GM21619 (cell line): ENCODE results near the gene P2RY6.
"Not testable (repeated sequence)": the region's sequence is repeated elsewhere in the genome, so short reads cannot be mapped to it uniquely, and the experiment has no call there.

ENCODE experiments used
- ATAC-seq: cut with Tn5 transposase; IDR thresholded peaks from one replicate; pipeline ENCODE4 v1.9.1; 2021; ENCODE audit not compliant: unreplicated experiment

Gene P2RY6, protein sequence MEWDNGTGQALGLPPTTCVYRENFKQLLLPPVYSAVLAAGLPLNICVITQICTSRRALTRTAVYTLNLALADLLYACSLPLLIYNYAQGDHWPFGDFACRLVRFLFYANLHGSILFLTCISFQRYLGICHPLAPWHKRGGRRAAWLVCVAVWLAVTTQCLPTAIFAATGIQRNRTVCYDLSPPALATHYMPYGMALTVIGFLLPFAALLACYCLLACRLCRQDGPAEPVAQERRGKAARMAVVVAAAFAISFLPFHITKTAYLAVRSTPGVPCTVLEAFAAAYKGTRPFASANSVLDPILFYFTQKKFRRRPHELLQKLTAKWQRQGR

DNA sequence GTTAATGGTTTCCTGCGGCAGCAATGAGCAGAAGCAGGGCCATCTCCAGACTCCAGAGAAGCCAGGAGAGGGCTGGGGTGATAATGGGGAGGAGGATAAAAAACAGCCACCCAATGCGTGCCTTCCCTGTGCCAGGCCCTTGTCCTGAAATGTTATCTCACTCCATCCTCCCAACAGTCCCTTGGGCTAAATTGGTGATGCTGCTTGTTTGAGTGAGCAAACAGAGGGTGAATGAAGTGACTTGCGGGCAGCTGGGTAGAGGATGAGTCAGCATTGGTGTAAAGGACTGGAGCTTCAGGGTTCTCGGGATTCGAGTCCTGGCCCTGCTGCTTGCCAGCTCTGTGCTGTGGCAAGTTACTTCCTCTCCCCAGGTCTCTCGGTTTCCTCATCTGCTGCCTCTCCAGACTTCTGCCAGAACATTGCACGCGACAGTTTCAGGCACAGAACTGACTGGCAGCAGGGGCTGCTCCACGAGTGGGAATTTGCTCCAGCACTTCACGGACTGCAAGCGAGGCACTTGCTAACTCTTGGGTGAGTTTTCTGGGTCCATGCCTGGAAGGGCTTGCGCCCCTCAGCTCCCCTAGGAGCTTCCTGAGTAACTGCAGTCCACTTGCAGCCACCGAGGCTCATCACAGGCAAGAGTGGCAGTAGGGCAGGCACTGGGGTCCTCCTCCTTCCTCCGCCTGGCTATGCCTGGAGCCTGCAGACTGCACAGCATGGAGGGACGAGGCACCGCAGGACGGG, at the start of gene P2RY6:
TSS of gene P2RY6 (plus strand) at position 403 of the 744 bp plus-strand sequence. CDS start 24,181 bp downstream, outside the sequence.
- no peak for ATAC-seq

DNA sequence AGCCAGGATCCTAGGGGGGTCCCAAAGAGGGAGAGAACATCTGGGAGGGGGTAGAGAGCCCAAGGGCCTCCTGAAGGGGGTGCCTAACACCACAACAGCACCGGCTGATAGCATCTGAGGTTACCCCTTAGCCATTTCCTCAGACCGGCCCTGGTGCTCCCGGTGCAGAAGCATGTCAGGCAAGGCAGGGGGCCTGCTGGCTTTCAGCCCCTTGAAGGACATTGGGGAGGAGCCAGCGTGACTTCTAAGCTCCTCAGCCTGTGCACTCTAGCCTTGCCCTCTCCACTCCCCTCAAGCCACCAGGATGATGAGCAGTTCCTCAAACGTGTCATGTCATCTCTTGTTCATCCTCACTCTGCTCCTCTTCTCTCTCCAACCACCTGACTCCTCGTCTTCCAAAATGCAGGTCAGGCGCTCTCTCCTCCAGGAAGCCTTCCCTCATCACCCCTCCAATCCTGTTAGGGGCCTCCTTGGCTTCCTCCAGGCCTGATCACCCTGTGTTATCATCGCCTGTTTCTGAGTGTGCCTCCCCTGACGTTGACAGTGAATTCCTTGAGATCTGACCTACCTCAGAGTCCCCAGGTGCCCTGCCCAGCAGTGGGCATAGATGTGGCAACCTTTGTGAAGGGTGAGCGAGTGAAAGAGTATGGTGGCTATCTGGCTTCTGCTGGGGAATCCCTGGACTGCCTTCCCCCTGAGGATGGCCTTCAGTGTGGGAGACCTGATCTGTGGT, 48.0 kb upstream of the P2RY6 start:
- no peak for ATAC-seq

DNA sequence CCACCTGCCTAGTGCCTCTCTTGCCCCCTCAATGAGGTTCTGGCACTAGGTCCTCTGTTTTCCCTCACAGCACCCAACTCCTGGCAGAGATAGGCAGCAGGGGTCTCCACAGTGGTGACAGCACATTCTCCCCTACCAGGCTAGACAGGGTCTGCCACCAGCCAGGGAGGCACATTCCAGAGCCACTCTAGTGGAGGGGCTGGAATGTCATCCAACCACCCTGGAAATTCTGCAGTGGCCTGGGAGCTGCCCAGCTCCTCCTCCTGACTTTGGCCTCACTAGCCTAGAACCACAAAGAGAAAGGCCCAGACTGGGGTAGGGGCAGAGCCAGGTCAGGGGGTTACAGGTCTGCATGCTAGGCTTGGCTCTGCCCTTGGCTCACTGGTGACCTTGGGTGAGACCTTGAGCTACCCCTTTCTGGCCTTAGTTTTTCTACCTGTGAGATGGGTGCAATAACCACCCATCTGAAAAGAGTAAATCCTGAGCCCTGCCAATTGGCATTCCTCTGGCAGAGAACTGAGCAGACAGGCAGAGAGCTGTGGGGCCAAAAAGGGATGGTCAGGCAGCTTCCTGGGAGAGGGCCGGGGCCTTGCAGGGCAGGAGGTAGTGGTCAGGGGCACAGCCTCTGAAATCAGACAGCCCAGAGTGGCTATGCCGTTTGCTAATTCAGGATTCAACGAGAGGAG, 47.0 kb upstream of the P2RY6 start:
- no peak for ATAC-seq

DNA sequence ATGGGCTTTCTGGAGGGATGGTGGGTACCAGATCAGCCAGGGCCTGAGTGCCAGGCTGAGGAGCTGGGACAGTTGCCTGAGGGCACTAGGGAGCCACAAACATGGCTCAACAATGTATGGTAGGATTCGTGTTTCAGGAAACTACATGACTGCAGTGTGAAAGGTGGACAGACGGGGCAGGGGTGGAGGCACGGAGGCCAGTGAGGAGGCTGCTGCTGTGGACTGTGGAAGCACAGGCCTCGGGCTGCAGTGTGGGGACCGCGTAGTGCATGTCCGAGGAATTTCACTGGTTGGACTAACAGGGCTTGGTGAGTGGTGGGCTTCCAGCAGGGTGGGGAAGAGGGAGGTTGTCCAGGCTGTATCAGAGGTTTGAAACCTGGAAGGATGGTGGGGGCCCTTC, 46.3 kb upstream of the P2RY6 start:
- ATAC-seq = no peak

DNA sequence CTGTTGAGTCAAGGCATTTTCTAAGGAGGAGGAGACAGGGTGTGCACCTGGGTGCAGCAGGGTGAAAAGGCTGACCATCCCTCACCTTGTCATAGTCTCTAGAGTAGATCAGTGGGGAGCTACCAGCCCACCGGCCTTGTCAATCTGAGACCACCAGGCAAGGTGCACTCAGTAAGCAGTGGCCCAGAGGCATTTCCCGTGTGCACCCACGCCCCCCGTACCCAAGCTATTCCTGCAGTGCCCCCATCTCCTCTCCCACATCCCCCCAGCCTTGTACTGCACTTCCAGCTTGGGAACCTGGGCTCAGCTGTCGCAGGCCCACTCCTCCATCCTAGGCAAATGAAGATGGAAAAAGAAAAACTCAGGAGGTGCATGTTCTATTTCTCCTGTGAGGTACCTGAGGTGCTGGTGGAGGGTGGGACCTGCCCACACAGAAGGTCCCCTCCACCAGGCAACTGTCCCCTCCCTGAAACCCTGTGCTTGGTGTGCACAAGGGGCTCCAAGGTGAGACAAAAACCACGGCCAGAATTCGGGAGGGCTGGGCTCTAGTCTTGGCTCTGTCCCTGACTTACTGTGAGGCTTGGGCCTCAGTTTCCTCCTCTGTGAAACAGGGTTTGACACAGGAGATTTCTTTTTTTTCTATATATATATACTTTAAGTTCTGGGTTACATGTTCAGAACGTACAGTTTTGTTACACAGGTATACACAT, 45.7 kb upstream of the P2RY6 start:
- no peak for ATAC-seq

DNA sequence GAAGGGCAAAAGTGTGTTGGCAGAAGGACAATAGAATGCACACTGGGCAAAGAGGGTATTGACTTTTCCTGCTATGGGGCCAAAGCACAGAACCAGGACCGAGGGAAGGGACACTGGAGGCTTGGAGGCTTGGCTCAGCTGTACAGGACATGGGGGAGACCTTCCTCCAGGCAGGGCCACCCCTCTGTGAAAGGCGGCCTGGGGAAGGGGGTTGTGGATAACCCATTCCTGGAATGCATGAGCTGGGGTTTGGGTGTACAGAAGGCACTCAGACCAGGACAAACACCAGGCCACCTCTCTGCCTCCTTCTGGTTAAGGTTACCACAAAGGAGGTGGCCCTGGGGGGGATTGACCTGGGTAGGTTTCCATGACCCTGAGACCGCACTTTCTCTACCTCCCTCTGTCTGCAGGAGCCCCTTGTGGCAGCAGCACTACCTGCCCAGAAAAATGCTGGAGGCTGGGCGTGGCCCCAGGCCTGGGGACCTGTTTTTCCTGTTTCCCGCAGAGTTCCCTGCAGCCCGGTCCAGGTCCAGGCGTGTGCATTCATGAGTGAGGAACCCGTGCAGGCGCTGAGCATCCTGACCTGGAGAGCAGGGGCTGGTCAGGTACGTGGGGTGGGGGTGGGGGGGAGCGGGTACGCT, 44.4 kb upstream of the P2RY6 start:
- no peak for ATAC-seq

DNA sequence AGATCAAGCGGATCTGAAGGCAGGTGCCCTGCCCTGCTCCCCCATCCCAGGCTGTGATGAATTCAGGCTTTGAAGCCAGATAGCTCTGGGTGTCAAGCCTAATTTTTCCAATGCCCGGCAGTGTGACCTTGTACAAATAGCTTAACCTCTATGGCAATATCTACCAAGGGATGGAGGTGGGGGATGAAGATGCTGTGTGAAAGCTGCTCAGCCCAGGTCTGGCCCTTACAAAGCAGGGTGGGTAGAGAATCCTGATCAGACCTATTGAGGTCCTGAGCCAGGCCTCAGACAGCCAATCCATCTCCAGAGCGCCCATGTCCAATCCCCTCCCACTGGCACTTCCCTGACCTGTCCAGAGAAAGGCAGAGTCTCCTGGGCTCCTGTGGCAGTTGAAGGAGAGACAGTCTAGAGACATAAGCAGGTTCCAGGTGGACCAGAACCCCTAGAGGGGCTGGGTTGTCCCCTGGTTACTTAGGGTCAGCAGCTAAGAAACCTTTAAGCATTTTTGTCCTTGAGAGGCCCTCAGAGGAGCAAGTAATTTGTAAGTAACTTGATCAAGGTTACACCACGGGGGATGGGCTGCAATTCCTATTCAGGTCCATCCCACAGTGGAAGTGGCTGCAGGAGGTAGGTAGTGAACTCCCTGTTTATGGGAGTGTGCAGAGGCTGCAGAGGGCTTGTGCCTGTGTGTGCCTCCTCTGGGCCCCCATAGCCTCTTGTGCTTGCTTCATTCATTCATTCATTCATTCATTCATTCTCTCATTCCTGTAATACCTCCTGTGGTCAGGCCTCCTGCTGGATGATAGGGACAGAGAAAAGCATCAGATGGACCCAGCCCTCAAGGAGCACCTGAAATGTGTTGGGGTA, 43.6 kb upstream of the P2RY6 start:
- no peak for ATAC-seq

DNA sequence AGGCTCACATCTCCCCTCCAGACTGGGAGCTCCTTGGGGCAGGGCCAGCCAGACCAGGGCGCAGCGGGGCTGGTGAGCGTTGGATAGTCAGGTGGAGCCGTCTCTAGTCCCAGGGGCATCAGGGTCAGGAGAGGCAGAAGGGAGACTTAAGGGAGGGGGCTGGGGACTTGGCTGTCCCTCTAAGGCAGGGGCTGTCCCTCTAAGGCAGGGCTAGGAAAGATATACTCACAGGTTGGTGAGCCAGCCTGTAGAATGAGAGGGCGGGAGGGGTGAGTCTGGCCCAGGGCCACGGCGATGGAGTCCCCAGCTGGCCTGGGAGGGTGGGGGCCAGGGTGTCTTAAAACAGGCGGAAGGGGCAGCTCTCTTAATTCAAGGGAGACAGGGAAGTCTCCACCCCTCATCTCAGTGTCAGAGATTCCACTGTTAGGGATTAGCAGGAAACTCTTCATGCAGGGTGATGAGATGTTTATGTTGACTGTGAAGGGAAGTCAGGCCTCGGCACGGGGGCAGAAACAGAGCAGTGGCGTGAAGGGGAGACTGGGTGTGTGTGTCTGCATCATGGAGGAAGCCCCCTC, 42.7 kb upstream of the P2RY6 start:
- ATAC-seq = no peak

DNA sequence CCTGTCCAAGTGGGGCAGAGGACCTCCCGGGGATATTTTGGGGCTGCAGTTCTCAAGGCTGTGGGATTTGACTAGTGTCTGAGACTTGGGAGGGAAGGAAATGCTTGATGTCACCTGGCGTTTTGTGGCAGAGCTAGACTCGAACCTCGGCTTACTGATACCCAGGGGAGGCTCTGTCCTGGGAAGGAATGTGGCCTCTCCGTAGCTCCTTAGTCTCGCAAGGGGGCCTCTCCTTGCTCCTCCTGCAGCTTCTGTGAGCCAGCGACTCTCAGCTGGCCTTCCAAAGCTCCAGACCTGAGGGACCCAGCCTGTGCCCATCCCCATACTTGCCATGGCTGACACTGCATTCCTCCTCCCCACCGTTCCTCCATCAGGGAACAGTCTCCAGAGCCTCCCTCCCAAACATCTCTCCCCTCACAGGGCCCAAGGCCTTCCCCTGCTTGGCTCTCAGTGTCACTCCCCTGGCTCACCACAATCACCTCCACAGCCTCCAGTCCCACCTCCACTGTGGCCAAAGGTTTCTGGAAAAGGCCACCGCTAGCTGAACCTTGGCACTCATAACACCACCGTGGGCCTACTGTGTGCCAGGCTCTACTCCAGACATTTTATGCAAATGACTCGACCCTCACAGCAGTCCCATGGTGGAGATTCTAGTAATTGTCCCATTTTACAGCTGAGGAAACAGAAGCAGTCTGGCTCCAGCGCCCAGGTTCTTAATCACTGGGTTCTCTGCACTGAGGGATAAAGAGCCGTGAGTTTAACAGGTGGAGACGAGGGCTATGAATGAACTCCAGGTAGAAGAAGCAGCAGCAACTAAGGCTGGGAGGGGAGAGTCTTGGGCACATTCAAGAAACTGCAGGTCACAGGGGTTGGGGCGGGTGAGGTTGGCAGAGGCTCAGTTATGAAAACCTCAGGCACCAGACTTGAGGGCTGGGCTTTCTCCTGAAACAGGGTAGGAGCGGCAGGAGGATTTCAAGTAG, 42.0 kb upstream of the P2RY6 start:
- ATAC-seq = no peak

DNA sequence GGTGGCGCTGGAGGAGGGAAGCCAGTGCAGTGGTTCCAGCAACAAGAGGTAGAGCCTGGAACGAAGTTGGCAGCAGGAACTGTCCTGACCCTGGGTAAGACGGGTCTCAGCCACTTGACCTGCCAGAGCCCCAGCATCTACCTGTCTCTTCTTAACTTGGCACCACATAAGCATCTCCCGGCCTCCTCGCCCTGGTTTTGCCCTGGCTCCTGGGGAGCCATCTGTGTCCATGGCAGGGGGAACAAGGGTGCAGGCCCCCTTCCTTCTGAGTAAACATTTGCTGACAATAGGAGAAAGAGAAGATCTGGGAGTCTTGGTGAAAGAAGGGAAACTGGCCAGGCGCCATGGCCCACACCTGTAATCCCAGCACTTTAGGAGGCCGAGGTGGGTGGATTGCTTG, 41.2 kb upstream of the P2RY6 start:
- ATAC-seq = no peak

DNA sequence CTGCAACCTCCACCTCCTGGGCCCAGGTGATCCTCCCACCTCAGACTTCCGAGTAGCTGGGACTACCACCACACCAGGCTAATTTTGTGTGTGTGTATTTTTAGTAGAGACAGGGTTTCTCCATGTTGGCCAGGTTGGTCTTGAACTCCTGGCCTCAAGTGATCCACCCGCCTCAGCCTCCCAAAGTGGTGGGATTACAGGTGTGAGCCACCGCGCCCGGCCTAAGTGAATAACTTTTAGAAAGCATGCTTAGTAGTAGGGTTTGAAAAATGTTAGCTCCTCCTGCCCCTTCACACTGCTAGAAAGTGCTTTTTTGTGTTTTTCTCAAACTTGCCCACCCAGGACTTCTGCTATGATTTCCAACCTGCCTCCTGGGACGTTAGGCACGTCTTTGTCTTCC, 39.7 kb upstream of the P2RY6 start:
- not testable (repeated sequence) for ATAC-seq

DNA sequence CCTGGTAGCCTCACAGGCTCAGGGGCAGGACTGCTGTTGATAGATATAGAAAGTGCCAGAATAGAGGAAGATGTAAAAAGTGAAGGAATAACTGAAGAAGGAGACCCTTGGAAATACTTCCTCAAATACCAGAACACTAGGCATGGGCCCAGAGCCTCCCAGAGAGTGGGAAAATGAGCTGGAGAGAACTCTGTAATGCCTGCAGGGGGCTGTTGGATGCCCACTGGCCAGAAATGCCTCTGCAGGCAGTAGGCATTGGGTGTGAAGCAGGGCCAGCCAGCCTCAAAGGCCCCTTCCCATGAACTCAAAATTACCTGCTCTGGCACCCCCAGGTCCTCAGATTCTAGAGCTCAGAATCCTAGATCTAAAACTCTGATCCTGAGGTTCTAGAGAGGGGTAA, 38.9 kb upstream of the P2RY6 start:
- ATAC-seq = no peak

DNA sequence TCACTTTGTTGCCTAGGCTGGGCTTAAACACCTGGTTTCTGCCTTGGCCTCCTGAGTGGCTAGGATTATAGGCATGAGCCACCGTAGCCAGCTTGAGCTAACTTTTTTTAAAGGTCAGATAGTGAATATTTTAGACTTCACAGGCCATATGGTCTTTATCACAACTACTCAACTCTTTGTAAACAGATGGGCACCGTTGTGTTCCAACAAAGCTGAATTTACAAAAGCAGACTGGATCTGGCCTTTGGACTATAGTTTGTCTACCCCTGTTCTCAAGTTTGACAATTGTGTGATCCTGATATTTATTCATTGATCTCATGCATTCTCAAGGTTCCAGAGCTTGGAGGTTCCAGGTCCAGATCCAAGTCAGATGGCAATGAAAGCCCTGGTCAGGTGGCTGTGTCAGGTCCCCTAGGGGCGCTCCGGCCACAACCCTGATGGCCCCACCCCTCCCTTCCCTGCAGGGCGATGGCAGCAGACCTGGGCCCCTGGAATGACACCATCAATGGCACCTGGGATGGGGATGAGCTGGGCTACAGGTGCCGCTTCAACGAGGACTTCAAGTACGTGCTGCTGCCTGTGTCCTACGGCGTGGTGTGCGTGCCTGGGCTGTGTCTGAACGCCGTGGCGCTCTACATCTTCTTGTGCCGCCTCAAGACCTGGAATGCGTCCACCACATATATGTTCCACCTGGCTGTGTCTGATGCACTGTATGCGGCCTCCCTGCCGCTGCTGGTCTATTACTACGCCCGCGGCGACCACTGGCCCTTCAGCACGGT, 38.3 kb upstream of the P2RY6 start:
- ATAC-seq = no peak

DNA sequence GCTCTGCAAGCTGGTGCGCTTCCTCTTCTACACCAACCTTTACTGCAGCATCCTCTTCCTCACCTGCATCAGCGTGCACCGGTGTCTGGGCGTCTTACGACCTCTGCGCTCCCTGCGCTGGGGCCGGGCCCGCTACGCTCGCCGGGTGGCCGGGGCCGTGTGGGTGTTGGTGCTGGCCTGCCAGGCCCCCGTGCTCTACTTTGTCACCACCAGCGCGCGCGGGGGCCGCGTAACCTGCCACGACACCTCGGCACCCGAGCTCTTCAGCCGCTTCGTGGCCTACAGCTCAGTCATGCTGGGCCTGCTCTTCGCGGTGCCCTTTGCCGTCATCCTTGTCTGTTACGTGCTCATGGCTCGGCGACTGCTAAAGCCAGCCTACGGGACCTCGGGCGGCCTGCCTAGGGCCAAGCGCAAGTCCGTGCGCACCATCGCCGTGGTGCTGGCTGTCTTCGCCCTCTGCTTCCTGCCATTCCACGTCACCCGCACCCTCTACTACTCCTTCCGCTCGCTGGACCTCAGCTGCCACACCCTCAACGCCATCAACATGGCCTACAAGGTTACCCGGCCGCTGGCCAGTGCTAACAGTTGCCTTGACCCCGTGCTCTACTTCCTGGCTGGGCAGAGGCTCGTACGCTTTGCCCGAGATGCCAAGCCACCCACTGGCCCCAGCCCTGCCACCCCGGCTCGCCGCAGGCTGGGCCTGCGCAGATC, 37.5 kb upstream of the P2RY6 start:
- no peak for ATAC-seq

DNA sequence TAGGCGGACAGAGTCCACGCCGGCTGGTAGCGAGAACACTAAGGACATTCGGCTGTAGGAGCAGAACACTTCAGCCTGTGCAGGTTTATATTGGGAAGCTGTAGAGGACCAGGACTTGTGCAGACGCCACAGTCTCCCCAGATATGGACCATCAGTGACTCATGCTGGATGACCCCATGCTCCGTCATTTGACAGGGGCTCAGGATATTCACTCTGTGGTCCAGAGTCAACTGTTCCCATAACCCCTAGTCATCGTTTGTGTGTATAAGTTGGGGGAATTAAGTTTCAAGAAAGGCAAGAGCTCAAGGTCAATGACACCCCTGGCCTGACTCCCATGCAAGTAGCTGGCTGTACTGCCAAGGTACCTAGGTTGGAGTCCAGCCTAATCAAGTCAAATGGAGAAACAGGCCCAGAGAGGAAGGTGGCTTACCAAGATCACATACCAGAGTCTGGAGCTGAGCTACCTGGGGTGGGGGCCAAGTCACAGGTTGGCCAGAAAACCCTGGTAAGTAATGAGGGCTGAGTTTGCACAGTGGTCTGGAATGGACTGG, 36.8 kb upstream of the P2RY6 start:
- ATAC-seq = no peak

DNA sequence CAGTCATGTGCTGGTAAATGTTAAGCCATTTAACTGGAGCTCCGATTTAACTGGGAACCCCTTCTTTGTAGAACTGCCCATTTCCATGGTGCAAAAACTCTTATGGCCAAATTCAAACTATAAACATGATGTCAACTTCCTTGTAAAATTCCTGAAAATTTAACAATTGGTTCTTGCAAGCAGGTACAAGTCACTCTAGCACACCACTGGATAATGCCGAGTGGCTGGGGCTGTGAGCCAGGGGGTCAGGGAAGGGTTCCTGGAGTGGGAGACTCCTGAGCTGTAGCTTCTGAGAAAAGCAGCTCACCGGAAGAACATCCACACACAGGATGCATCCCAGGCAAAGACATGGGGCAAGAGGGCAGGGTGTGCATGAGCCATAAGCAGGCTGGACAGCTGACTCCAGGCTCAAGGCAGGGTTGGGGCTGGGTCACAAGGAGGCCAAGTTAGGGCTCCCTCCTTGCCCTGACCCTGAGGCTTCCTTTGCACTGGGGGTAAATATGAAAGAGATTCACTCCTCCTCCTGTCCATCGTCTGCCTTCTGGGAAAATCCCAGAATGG, 35.9 kb upstream of the P2RY6 start:
- no peak for ATAC-seq
